Heart left ventricle (tissue), 16 donors: ENCODE data around the gene RETN. TPM values are rescaled to one million over a fixed set of nuclear protein-coding genes. Genes with fewer than 3 reads are reported as not detected.
A peak's percentile ranks its signal among the peaks of the same experiment; 100 is the strongest.

Experiments
- ATAC-seq, 4 donors: fragments of 200-7000 bp; cut with Tn5 transposase; one replicate each; pipeline ENCODE4 v1.9.1; 2020 to 2022; ENCODE audit warnings: moderate library complexity in 4 of 4, mild to moderate bottlenecking in 3 of 4, moderate number of reproducible peaks in 1 of 4
- DNase-seq, 5 donors: peaks; one replicate each; pipeline ENCODE4 v3.0.0-alpha.2; 2020
- H3K27ac ChIP-seq, 12 donors: fragments of 200-600 bp; sonication (generic) in 4 of 12; one replicate each; pipeline versions ENCODE4 v1.5.0 to v1.8.0; 2016 to 2022; ENCODE audit warnings: mild to moderate bottlenecking in 2 of 12
- H3K27me3 ChIP-seq, 9 donors: fragments of 200-600 bp; sonication (generic) in 2 of 9; one replicate each; pipeline versions ENCODE4 v1.5.1 to v1.8.0; 2016 to 2022; ENCODE audit warnings: mild to moderate bottlenecking in 3 of 9
- H3K36me3 ChIP-seq, 9 donors: fragments of 200-600 bp; sonication (generic) in 2 of 9; one replicate each; pipeline versions ENCODE4 v1.5.0 to v1.8.0; 2018 to 2022; ENCODE audit warnings: mild to moderate bottlenecking in 2 of 9
- H3K4me1 ChIP-seq, 12 donors: fragments of 200-600 bp; sonication (generic) in 4 of 12; one replicate each; pipeline versions ENCODE4 v1.5.0 to v1.8.0; 2016 to 2022; ENCODE audit warnings: mild to moderate bottlenecking in 3 of 12
- H3K4me3 ChIP-seq, 12 donors: fragments of 200-600 bp; sonication (generic) in 4 of 12; one replicate each; pipeline versions ENCODE4 v1.5.0 to v1.8.0; 2017 to 2022; ENCODE audit warnings: mild to moderate bottlenecking in 9 of 12, moderate library complexity in 4 of 12
- H3K9me3 ChIP-seq, 12 donors: fragments of 200-600 bp; sonication (generic) in 4 of 12; one replicate each; pipeline versions ENCODE4 v1.5.0 to v1.8.0; 2016 to 2022; ENCODE audit warnings: mild to moderate bottlenecking in 1 of 12
- CTCF ChIP-seq, 12 donors: fragments of 200-600 bp; sonication (generic) in 4 of 12; IDR thresholded peaks; one replicate each; pipeline versions ENCODE4 v1.5.0 to v1.8.0; 2018 to 2022; ENCODE audit warnings: antibody characterized with exemption in 12 of 12, mild to moderate bottlenecking in 5 of 12
- POLR2A ChIP-seq, 2 donors: fragments of 450-650 bp; IDR thresholded peaks; one replicate each; pipeline ENCODE4 v1.6.1; 2017; ENCODE audit warnings: antibody characterized with exemption in 2 of 2, mild to moderate bottlenecking in 2 of 2, moderate library complexity in 2 of 2
- WGBS, 4 donors: extraction: QIAGEN DNeasy Blood & Tissue Kit in 2 of 4; methylation state at CpG; one replicate each; pipeline versions ENCODE4 v1.1.5 to v1.1.7; 2013 to 2018; 5-methylcytosine and 5-hydroxymethylcytosine counted together
- intact Hi-C, 10 donors: fragments of 100-400 bp; cut with DNase I; formaldehyde crosslinking; loops; one replicate each; pipeline versions ENCODE4 v1.11.1 to v1.14.2; 2022
- polyA plus RNA-seq, 2 donors: library from polyadenylated mRNA; stranded (reverse); fragments of 200-250 nt; gene quantifications; one replicate each; pipeline ENCODE4 v1.2.3, GENCODE V29; 2013
- total RNA-seq, 9 donors: library from RNA; depleted of rRNA in 2 of 9; stranded (reverse); fragments of >200 nt in 2 of 9; fragmentation: NEBNext Ultra II Directional in 3 of 9; extraction: Animal tissue kit (Norgen Biotek cat#: 25700) in 3 of 9; gene quantifications; one replicate each; pipeline versions ENCODE4 v1.1.0 to v1.2.4, GENCODE V29; 2016 to 2023
- donor health status: ischemic (EF 13 %, LVEDD 7.1; RV severe dilation, severe dysfunction).
- donor health status: healthy with polysubstance abuse.
- donor health status: DM: no; HTN: yes; CAD: no.
- donor health status: DM: no; HTN: no; CAD: no.
- donor health status: ischemic (EF 25% LVEDD 6.9; RV normal size, moderate dysfunction).
- donor health status: ischemic (EF 25% LVEDD 5.7; RV mildly dilated, moderate dysfunction).
- donor health status: healthy.
- donor health status: DM: yes; HTN: yes; CAD: no.
- donor health status: ischemic (EF 35%, LVEDD 5.7; RV mildly dilated, moderate dysfunction).
- donor health status: nonischemic (EF 11% LVEDD 7.7; RV severe dilation, severe dysfunction).
- donor health status: DM: yes; HTN: yes; CAD: no.
- donor health status: PGD.
- donor health status: ischemic (EF 29% LVEDD 5.4; RV normal size, mild dysfunction).
- donor health status: nonischemic (EF 23%, LVEDD 6.1; RV moderate dilation, normal function).

RETN gene
- total and polyA plus RNA-seq, 11 donors: 2.6 to 9.2 (median 4.8) TPM; not detected in 8

DNA sequence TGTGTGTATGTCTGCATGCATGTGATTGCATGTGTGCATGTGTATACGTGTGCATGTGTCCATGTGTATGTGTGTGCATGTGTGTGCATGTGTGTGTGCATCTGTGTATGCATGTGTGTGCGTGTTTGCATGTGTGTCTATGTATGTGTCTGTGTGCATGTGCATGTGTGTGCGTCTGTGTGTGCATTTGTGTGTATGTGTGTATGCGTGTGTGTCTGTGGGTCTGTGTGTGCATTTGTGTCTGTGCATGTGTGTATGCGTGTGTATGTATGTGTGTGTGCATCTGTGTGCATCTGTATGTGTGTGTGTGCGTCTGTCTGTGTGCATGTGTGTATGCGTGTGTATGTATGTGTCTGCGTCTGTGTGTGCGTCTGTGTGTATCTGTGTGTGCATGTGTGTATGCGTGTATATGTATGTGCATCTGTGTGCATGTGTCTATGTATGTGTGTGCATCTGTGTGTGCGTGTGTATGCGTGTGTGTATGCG is 28.9 kb upstream of the RETN start:
- H3K4me3 ChIP-seq: no peak overlapping the region
- H3K4me1 ChIP-seq: peaks cover 0 to 23% (median 0%) of the 10 kb centered on the region in 12 donors
- H3K27ac ChIP-seq: no peak overlapping the region
- ATAC-seq (no peak), DNase-seq (no peak)
- intact Hi-C loops: no loop called here
- peaks cover 2 to 37% (median 17%) of the 10 kb centered on the region in 9 donors for H3K27me3 ChIP-seq
- H3K36me3 ChIP-seq: no peaks in the 10 kb centered on the region
- H3K9me3 ChIP-seq: no peaks in the 10 kb centered on the region
- no peak for TF ChIP-seq CTCF (IDR thresholded peaks at IDR 0.05)
- no peak for TF ChIP-seq POLR2A (IDR thresholded peaks at IDR 0.05)
- WGBS, 4 donors: 95 to 98% (median 96%) methylated on average over 13 of the region's 13 CpGs

- Histone ChIP-seq H3K4me1 (peaks cover 0 to 29% (median 0%) of the 10 kb centered on the region in 12 donors), H3K27me3 (peaks cover 2 to 30% (median 17%) of the 10 kb centered on the region in 9 donors), H3K27ac (no peak overlapping the region), H3K9me3 (no peaks in the 10 kb centered on the region), H3K36me3 (no peaks in the 10 kb centered on the region), H3K4me3 (no peak overlapping the region)
- ATAC-seq (no peak), DNase-seq (no peak)
- TF ChIP-seq CTCF (IDR thresholded peaks at IDR 0.05) (no peak), POLR2A (IDR thresholded peaks at IDR 0.05) (no peak)
- 89 to 91% (median 90%) methylated on average over 10 to 11 of the region's 11 CpGs for WGBS, 4 donors
- intact Hi-C loops: no loop called here
Observed at GRCh38 chr19:7640803-7641202, 28.0 kb upstream of the RETN start.

DNA sequence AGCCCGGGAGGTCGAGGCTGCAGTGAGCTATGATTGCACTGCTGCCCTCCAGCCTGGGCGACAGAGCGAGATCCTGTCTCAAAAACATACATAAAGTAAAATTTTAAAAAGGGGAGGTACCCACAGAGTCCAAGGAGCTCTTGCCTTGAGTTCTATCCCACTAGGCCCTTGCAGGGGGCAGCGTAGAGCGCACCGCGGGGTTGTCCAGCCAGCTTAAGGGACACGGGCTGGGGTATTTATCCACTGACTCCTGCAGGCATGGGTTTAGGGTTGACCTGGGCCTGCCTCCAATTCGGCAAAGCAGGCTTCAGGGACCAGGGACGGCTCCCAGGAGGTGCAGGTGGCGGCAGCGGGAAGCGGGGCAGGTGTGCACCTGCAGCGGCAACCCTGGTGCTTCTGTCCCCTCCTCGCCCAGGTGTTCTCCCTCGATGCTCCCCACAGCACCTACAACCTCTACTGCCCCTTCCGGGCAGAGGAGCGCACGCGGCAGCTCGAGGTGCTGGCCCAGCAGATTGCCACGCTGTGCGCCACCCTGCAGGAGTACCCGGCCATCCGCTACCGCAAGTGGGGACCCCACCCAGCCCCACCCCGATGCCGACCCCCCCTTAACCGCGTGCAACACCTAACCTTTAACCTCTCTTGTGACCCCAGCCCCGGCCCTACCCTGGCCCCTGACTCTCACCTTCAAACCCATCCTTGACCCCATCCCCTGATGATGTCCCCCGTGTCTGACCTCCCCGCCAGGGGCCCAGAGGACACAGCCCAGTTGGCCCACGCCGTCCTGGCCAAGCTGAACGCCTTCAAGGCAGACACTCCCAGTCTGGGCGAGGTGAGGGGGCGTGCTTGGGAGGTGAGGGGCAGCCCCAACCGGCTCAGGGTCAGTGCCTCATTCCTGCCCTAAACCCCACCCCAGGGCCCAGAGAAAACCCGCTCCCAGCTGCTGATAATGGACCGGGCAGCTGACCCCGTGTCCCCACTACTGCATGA is 27.3 kb upstream of the RETN start:
- Histone ChIP-seq H3K4me1 (peaks cover 0 to 24% (median 0%) of the 10 kb centered on the region in 12 donors), H3K27me3 (peaks cover under 1 to 31% (median 15%) of the 10 kb centered on the region in 9 donors), H3K27ac (no peak overlapping the region), H3K36me3 (peaks cover 0 to 4% (median 0%) of the 10 kb centered on the region in 9 donors), H3K4me3 (no peak overlapping the region), H3K9me3 (no peaks in the 10 kb centered on the region)
- intact Hi-C loops: no loop called here
- TF ChIP-seq POLR2A (IDR thresholded peaks at IDR 0.05) (no peak), CTCF (IDR thresholded peaks at IDR 0.05) (no peak)
- peak in 1 of 5 donors; percentile 42 for DNase-seq
- 80 to 86% (median 83%) methylated on average over 41 to 43 of the region's 43 CpGs for WGBS, 4 donors
- ATAC-seq: no peak
